Karpas-422 (cell line): ENCODE data around the gene SCIN. TPM values are rescaled to one million over a fixed set of nuclear protein-coding genes. Genes with fewer than 3 reads are reported as not detected.

ENCODE experiments used
- DNase-seq: peaks from one replicate; pipeline ENCODE4 v3.0.0-alpha.2; 2015
- H2AFZ ChIP-seq: fragments of 200-600 bp; sonication (generic); 2 replicates; pipeline ENCODE4 v1.6.1; 2014; ENCODE audit warnings: antibody characterized with exemption, low read length, mixed read lengths
- H3K27ac ChIP-seq: fragments of 200-600 bp; sonication (generic); 2 replicates; pipeline ENCODE4 v1.5.1; 2014; ENCODE audit warnings: mild to moderate bottlenecking, low read length, moderate library complexity
- H3K27me3 ChIP-seq: fragments of 200-600 bp; sonication (generic); 2 replicates; pipeline ENCODE4 v1.6.1; 2014; ENCODE audit warnings: low read length, mixed read lengths
- H3K36me3 ChIP-seq: fragments of 200-600 bp; sonication (generic); 2 replicates; pipeline ENCODE4 v1.6.1; 2014; ENCODE audit warnings: low read length, mixed read lengths; ENCODE audit not compliant: insufficient read depth
- H3K4me1 ChIP-seq: fragments of 200-600 bp; sonication (generic); 2 replicates; pipeline ENCODE4 v1.6.1; 2014; ENCODE audit warnings: mild to moderate bottlenecking, low read length, mixed read lengths
- H3K4me2 ChIP-seq: fragments of 200-600 bp; sonication (generic); 2 replicates; pipeline ENCODE4 v1.6.1; 2014; ENCODE audit warnings: low read length, low read depth, mild to moderate bottlenecking; ENCODE audit not compliant: poor library complexity, severe bottlenecking
- H3K4me3 ChIP-seq: fragments of 200-600 bp; sonication (generic); 2 replicates; pipeline ENCODE4 v1.5.1; 2014; ENCODE audit warnings: mild to moderate bottlenecking, antibody characterized with exemption, low read length, mixed read lengths
- H3K79me2 ChIP-seq: fragments of 200-600 bp; sonication (generic); 2 replicates; pipeline ENCODE4 v1.6.1; 2014; ENCODE audit warnings: mild to moderate bottlenecking, low read length, mixed read lengths
- H3K9ac ChIP-seq: fragments of 200-600 bp; sonication (generic); 2 replicates; pipeline ENCODE4 v1.6.0; 2014; ENCODE audit warnings: low read length
- H3K9me2 ChIP-seq: fragments of 200-600 bp; sonication (generic), shearing (Covaris generic); replicated peaks from 2 replicates; pipeline ENCODE4 v1.6.0; 2014; ENCODE audit warnings: mild to moderate bottlenecking, low read length, moderate library complexity; ENCODE audit not compliant: insufficient read depth
- H3K9me3 ChIP-seq: fragments of 300-700, 200-600 bp; sonication (generic); 2 replicates; pipeline ENCODE4 v1.6.1; 2014; ENCODE audit warnings: low read length, mixed read lengths
- H4K20me1 ChIP-seq: fragments of 200-600 bp; sonication (generic); 2 replicates; pipeline ENCODE4 v1.6.1; 2014; ENCODE audit warnings: mild to moderate bottlenecking, antibody characterized with exemption, low read length, low read depth; ENCODE audit not compliant: insufficient read depth
- small RNA-seq: library from RNA; depleted of rRNA; stranded (forward); fragments of <200 nt; gene quantifications from one replicate; pipeline ENCODE3, GENCODE V24; 2014
- total RNA-seq: library from RNA; depleted of rRNA; stranded (reverse); fragments of >200 nt; shearing (Covaris generic); gene quantifications from 2 replicates; pipeline ENCODE4 v1.2.3, GENCODE V29; 2014; ENCODE audit warnings: low replicate concordance; rRNA removed

SCIN gene
- total RNA-seq, 1 experiment from 2014 or later = not detected

DNA sequence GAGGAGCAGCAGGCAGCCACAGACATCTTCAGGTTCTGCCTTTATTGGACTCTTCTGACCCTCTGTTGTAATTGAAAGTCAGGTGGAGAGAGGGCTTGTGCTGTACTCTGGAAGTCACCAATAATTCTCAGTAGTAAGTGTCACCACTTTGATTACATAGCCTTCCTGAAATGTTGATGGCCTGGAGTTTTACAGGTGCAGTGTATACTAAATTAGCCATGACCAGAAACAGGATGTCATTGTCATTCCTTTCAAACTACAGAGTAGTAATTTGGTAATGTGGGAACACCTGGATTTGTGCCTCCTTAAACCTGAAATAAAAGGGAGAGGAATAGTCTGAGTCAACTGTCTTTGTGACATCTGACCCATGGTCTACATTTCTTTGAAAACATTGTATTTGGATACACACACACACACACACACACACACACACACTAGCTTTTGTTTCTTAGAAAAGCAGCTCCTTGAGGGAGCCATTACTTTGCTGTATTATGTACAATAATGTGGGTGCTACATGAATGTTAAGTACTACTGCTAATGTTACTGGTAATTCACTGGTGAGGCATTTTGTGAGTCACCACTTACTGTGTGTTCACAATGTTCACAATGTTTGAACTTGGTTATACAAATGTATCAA, 136.5 kb downstream of the SCIN start:
- no peak overlapping the region for H3K4me2 ChIP-seq
- no peak overlapping the region for H3K9ac ChIP-seq
- H3K4me3 ChIP-seq = no peak overlapping the region

DNA sequence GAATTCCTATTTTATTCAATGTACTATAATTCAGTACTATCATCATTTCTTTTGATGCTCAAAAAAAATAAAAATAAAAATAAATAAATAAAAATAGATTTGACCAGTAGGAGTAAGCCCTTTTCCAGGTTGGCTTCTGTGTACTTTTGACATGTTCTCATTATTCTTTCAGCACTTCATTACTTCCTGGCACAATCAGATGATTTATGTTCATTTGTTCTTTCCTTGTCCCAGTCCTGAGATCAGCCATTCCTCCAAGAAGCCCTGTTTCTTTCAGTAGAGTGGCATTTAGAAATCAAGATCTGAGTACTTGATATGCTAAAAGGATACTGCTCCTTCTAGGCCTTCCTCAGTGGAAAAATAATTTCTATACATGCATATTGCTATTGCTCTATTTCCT, 137.8 kb downstream of the SCIN start:
- no peak overlapping the region for H3K4me2 ChIP-seq
- H4K20me1 ChIP-seq = no peaks in the 10 kb centered on the region
- no peak overlapping the region for H3K27ac ChIP-seq
- no peaks in the 10 kb centered on the region for H3K36me3 ChIP-seq
- no peaks in the 10 kb centered on the region for H3K9me3 ChIP-seq
- H3K79me2 ChIP-seq = no peaks in the 10 kb centered on the region
- no peak overlapping the region for H3K9ac ChIP-seq
- H3K9me2 ChIP-seq = no peaks in the 10 kb centered on the region
- no peak for DNase-seq
- H2AFZ ChIP-seq = no peak overlapping the region
- no peaks in the 10 kb centered on the region for H3K4me1 ChIP-seq
- H3K4me3 ChIP-seq = no peak overlapping the region
- no peaks in the 10 kb centered on the region for H3K27me3 ChIP-seq

More for the DNA sequence above, 136.5 kb downstream of the SCIN start:
- no peaks in the 10 kb centered on the region for H3K27me3 ChIP-seq
- no peak overlapping the region for H2AFZ ChIP-seq
- DNase-seq = no peak
- no peaks in the 10 kb centered on the region for H3K4me1 ChIP-seq
- H4K20me1 ChIP-seq = no peaks in the 10 kb centered on the region
- H3K9me2 ChIP-seq = no peaks in the 10 kb centered on the region
- H3K79me2 ChIP-seq = no peaks in the 10 kb centered on the region
- no peaks in the 10 kb centered on the region for H3K36me3 ChIP-seq
- H3K27ac ChIP-seq = no peak overlapping the region
- H3K9me3 ChIP-seq = no peaks in the 10 kb centered on the region

Small RNAs within 50 kb of the gene (small RNA-seq; reads per million reads assigned to genes)
- gene RF00264 = not detected

Other genes with a start within 250 kb of the SCIN start
- gene VWDE, start 166.9 kb upstream of the SCIN start, total RNA-seq = not detected in 2 replicates
- not detected in 2 replicates for gene ARL4A, start 116.9 kb downstream of the SCIN start, total RNA-seq